ENCODE measurements around the gene COL4A3.

- TF ChIP-seq POLR2A (IDR thresholded peaks at IDR 0.05; ENCODE audit: low read length) (no peak), GATA1 (IDR thresholded peaks at IDR 0.05; ENCODE audit: low read depth, low read length) (no peak)
These were observed 12.2 kb upstream of the COL4A3 start for GRCh38 chr2:227152093-227152766.
